Measurements from ENCODE around the gene TAF1. TPM values are rescaled to one million over a fixed set of nuclear protein-coding genes. Genes with fewer than 3 reads are reported as not detected.

The TAF1 gene
- total and polyA plus RNA-seq, 9 of the 15 experiments (the other 6 are each of a cell fraction or from before 2014, with no cell fraction given): 6.4 to 45.1 (median 38.1) TPM

DNA sequence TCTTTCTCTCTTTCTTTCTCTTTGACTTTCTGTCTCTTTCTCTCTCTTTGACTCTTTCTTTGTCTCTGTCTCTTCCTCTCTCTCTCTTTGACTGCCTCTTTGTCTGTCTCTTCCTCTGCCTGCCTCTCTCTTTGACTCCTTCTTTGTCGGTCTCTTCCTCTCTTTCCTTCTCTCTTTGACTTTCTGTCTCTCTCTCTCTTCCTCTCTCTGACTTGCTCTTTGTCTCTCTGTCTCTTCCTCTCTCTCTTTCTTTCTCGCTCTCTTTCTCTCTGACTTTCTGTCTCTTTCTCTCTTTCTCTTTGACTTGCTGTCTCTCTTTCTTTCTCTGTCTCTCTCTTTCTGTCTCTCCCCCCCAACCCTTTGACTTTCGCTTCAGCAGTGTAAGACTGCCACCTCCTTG lies 130.3 kb downstream of the TAF1 start:
- in situ Hi-C loops (cut with MboI): no loop called here
- H3K9me1 ChIP-seq (ENCODE audit: control insufficient read depth, insufficient read depth, low read length): no peaks in the 10 kb centered on the region
- CTCF ChIA-PET (ENCODE audit: low intra/inter-chr PET ratio): no interaction called here

More for the DNA sequence above, 130.3 kb downstream of the TAF1 start:
- Histone ChIP-seq H3K27ac (ENCODE audit: extremely low read depth, low read depth, low read length) (no peak overlapping the region), H3K36me3 (ENCODE audit: control insufficient read depth, insufficient read depth, low read length) (no peaks in the 10 kb centered on the region), H3K79me2 (ENCODE audit: control insufficient read depth, insufficient read depth, low read length) (no peaks in the 10 kb centered on the region), H4K20me1 (replicated peaks; ENCODE audit: control insufficient read depth, insufficient read depth, low read length) (no peaks in the 10 kb centered on the region), H3K9ac (ENCODE audit: insufficient read depth in 1 of 2, low read depth in 2 of 2, low read length in 2 of 2) (no peak overlapping the region), H3K4me2 (ENCODE audit: insufficient read depth, low read length) (no peak overlapping the region), H3K4me3 (no peak overlapping the region), H3K9me3 (replicated peaks; ENCODE audit: control insufficient read depth, insufficient read depth, low read depth, low read length) (no peaks in the 10 kb centered on the region), H3K4me1 (replicated peaks in 1 of 2; ENCODE audit: control insufficient read depth in 2 of 2, insufficient read depth in 2 of 2, low read length in 2 of 2) (peaks cover 0 to 8% of the 10 kb centered on the region in 2 experiments; a peak in 1 of 5 replicates), H2AFZ (ENCODE audit: low read depth, low read length) (no peak overlapping the region), H3K27me3 (ENCODE audit: control insufficient read depth in 2 of 2, insufficient read depth in 2 of 2, low read length in 2 of 2) (no peaks in the 10 kb centered on the region)
- no peak for DNase-seq (ENCODE audit: extremely low read depth in 1 of 4, low spot score in 3 of 4)
- POLR2A ChIA-PET: no interaction called here
- no peak for ATAC-seq
- WGBS (ENCODE audit: insufficient coverage, low coverage, missing lambda C conversion rate): 19% methylated on average over 3 of the region's 3 CpGs
- TF ChIP-seq ZKSCAN3 (CRISPR knock-in tag; IDR thresholded peaks at IDR 0.05): no peak
- TF ChIP-seq SLC30A9 (CRISPR knock-in tag; IDR thresholded peaks at IDR 0.05): no peak
- peak; percentile 5; the same call in 1 of the 2 replicates for TF ChIP-seq C11orf30 (IDR thresholded peaks at IDR 0.05; ENCODE audit: low read depth)
- TF ChIP-seq, protein P1, sequence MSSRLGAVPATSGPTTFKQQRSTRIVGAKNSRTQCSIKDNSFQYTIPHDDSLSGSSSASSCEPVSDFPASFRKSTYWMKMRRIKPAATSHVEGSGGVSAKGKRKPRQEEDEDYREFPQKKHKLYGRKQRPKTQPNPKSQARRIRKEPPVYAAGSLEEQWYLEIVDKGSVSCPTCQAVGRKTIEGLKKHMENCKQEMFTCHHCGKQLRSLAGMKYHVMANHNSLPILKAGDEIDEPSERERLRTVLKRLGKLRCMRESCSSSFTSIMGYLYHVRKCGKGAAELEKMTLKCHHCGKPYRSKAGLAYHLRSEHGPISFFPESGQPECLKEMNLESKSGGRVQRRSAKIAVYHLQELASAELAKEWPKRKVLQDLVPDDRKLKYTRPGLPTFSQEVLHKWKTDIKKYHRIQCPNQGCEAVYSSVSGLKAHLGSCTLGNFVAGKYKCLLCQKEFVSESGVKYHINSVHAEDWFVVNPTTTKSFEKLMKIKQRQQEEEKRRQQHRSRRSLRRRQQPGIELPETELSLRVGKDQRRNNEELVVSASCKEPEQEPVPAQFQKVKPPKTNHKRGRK (tag; IDR thresholded peaks at IDR 0.05): peak; percentile 33
- no peak for TF ChIP-seq CHD2 (IDR thresholded peaks at IDR 0.05; ENCODE audit: low read depth, low read length)
- no peak for TF ChIP-seq PHF8 (IDR thresholded peaks at IDR 0.05; ENCODE audit: borderline replicate concordance, low read length)
- TF ChIP-seq, protein P2, sequence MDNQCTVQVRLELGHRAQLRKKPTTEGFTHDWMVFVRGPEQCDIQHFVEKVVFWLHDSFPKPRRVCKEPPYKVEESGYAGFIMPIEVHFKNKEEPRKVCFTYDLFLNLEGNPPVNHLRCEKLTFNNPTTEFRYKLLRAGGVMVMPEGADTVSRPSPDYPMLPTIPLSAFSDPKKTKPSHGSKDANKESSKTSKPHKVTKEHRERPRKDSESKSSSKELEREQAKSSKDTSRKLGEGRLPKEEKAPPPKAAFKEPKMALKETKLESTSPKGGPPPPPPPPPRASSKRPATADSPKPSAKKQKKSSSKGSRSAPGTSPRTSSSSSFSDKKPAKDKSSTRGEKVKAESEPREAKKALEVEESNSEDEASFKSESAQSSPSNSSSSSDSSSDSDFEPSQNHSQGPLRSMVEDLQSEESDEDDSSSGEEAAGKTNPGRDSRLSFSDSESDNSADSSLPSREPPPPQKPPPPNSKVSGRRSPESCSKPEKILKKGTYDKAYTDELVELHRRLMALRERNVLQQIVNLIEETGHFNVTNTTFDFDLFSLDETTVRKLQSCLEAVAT (IDR thresholded peaks at IDR 0.05): 0 out of 4 replicates have a peak, but pooled peaks of 1 of the 2 experiments have one; percentile 18
- TF ChIP-seq, protein P3, sequence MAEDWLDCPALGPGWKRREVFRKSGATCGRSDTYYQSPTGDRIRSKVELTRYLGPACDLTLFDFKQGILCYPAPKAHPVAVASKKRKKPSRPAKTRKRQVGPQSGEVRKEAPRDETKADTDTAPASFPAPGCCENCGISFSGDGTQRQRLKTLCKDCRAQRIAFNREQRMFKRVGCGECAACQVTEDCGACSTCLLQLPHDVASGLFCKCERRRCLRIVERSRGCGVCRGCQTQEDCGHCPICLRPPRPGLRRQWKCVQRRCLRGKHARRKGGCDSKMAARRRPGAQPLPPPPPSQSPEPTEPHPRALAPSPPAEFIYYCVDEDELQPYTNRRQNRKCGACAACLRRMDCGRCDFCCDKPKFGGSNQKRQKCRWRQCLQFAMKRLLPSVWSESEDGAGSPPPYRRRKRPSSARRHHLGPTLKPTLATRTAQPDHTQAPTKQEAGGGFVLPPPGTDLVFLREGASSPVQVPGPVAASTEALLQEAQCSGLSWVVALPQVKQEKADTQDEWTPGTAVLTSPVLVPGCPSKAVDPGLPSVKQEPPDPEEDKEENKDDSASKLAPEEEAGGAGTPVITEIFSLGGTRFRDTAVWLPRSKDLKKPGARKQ (CRISPR knock-in tag; IDR thresholded peaks at IDR 0.05): no peak
- no TSS peak for BruUV-seq (replicated peaks)
- intact Hi-C loops (cut with micrococcal nuclease): no loop called here
- FAIRE-seq: no peak

All from K562 (cell line).